Measurements from ENCODE around the gene STPG4.

- TF ChIP-seq ZBTB33 (IDR thresholded peaks at IDR 0.05; ENCODE audit: extremely low read depth, insufficient replicate concordance, low read length) (no peak), MAX (IDR thresholded peaks at IDR 0.05) (no peak), ZFX (IDR thresholded peaks at IDR 0.05) (0 out of 2 replicates have a peak, but pooled peaks have one; percentile 2), CTCF (IDR thresholded peaks at IDR 0.05 in 2 of 3, conservative IDR thresholded peaks at IDR 0.05 in 1 of 3; ENCODE audit: borderline replicate concordance in 1 of 3, insufficient read depth in 1 of 3, low read depth in 2 of 3, low read length in 2 of 3) (no peak), FOSL1 (IDR thresholded peaks at IDR 0.05; ENCODE audit: low read depth) (no peak), YY1 (IDR thresholded peaks at IDR 0.05; ENCODE audit: extremely low read depth, insufficient replicate concordance, low read depth, low read length) (no peak), EZH2phosphoT487 (IDR thresholded peaks at IDR 0.05; ENCODE audit: borderline replicate concordance) (no peak), SIN3A (IDR thresholded peaks at IDR 0.05; ENCODE audit: low read depth) (no peak), POLR2A (IDR thresholded peaks at IDR 0.05; ENCODE audit: borderline replicate concordance, extremely low read depth, insufficient read depth, insufficient read length) (no peak), EGR1 (IDR thresholded peaks at IDR 0.05; ENCODE audit: low read depth) (no peak), POLR2AphosphoS5 (IDR thresholded peaks at IDR 0.05; ENCODE audit: low read depth, low read length) (no peak), ZNF274 (IDR thresholded peaks at IDR 0.05; ENCODE audit: low read depth, low read length) (no peak), EZH2 (IDR thresholded peaks at IDR 0.05) (no peak), RAD21 (IDR thresholded peaks at IDR 0.05; ENCODE audit: low read depth) (no peak)
Measured at GRCh38 chr2:47040651-47041050, 114.5 kb downstream of the STPG4 start.
